Sigmoid colon (tissue), 4 donors: ENCODE data around the gene CFAP54.

Experiments used
- POLR2A ChIP-seq, 2 donors: fragments of 450-650 bp; IDR thresholded peaks; one replicate each; pipeline ENCODE4 v1.6.1; 2016; ENCODE audit warnings: antibody characterized with exemption in 2 of 2, mild to moderate bottlenecking in 2 of 2, moderate library complexity in 2 of 2
- POLR2AphosphoS5 ChIP-seq, 4 donors: sonication (generic); formaldehyde crosslinking; IDR thresholded peaks; one replicate each; pipeline ENCODE4 v1.6.1; 2017; ENCODE audit warnings: antibody characterized with exemption in 4 of 4
- TF ChIP-seq, protein P1 (sequence below), 4 experiments: fragments of 450-650 bp in 3 of 4; fragments of 200-600 bp in 1 of 4; IDR thresholded peaks; one replicate each; pipeline ENCODE4 v1.5.1; 2016 to 2019; ENCODE audit warnings: antibody characterized with exemption in 4 of 4, mild to moderate bottlenecking in 3 of 4, moderate library complexity in 2 of 4

- TF ChIP-seq, protein P1, sequence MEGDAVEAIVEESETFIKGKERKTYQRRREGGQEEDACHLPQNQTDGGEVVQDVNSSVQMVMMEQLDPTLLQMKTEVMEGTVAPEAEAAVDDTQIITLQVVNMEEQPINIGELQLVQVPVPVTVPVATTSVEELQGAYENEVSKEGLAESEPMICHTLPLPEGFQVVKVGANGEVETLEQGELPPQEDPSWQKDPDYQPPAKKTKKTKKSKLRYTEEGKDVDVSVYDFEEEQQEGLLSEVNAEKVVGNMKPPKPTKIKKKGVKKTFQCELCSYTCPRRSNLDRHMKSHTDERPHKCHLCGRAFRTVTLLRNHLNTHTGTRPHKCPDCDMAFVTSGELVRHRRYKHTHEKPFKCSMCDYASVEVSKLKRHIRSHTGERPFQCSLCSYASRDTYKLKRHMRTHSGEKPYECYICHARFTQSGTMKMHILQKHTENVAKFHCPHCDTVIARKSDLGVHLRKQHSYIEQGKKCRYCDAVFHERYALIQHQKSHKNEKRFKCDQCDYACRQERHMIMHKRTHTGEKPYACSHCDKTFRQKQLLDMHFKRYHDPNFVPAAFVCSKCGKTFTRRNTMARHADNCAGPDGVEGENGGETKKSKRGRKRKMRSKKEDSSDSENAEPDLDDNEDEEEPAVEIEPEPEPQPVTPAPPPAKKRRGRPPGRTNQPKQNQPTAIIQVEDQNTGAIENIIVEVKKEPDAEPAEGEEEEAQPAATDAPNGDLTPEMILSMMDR (IDR thresholded peaks at IDR 0.05), result no peak
- TF ChIP-seq POLR2A (IDR thresholded peaks at IDR 0.05), result no peak
- TF ChIP-seq POLR2AphosphoS5 (IDR thresholded peaks at IDR 0.05), result no peak
Observed at GRCh38 chr12:96766232-96766631, 276.9 kb downstream of the CFAP54 start.
